GM18861 (cell line): Measurements from ENCODE around the gene SBF1.
"Not testable (repeated sequence)": the region's sequence is repeated elsewhere in the genome, so short reads cannot be mapped to it uniquely, and the experiment has no call there.

ENCODE experiments used
- ATAC-seq: cut with Tn5 transposase; IDR thresholded peaks from one replicate; pipeline ENCODE4 v1.9.1; 2021; ENCODE audit not compliant: unreplicated experiment

Gene SBF1

GRCh38 chr22:50434849-50435248, 40.0 kb downstream of the SBF1 start:
- ATAC-seq: no peak

GRCh38 chr22:50432877-50433510, 41.8 kb downstream of the SBF1 start:
- ATAC-seq: not testable (repeated sequence)

GRCh38 chr22:50432131-50432876, 42.5 kb downstream of the SBF1 start:
- no peak for ATAC-seq

- ATAC-seq: no peak
Observed at GRCh38 chr22:50425179-50425916, 49.5 kb downstream of the SBF1 start.

- ATAC-seq: no peak
Observed at GRCh38 chr22:50423956-50424355, 50.9 kb downstream of the SBF1 start.

GRCh38 chr22:50422961-50423815, 51.6 kb downstream of the SBF1 start:
- ATAC-seq: no peak

GRCh38 chr22:50422046-50422445, 52.8 kb downstream of the SBF1 start:
- ATAC-seq: no peak

GRCh38 chr22:50420581-50420980, 54.3 kb downstream of the SBF1 start:
- ATAC-seq: no peak

- ATAC-seq: no peak
Observed at GRCh38 chr22:50420015-50420414, 54.8 kb downstream of the SBF1 start.

- no peak for ATAC-seq
Observed at GRCh38 chr22:50419116-50419515, 55.7 kb downstream of the SBF1 start.

GRCh38 chr22:50418624-50419023, 56.2 kb downstream of the SBF1 start:
- no peak for ATAC-seq

GRCh38 chr22:50417411-50418210, 57.2 kb downstream of the SBF1 start:
- no peak for ATAC-seq

- no peak for ATAC-seq
Observed at GRCh38 chr22:50416996-50417395, 57.8 kb downstream of the SBF1 start.

- ATAC-seq: no peak
Observed at GRCh38 chr22:50415426-50415825, 59.4 kb downstream of the SBF1 start.

GRCh38 chr22:50414476-50415248, 60.2 kb downstream of the SBF1 start:
- no peak for ATAC-seq

GRCh38 chr22:50408954-50409353, 65.9 kb downstream of the SBF1 start:
- not testable (repeated sequence) for ATAC-seq

GRCh38 chr22:50408311-50408710, 66.5 kb downstream of the SBF1 start:
- no peak for ATAC-seq

- ATAC-seq: no peak
Observed at GRCh38 chr22:50406416-50407170, 68.2 kb downstream of the SBF1 start.

- ATAC-seq: no peak
Observed at GRCh38 chr22:50403701-50404101, 71.1 kb downstream of the SBF1 start.
